DMS153 (cell line): ENCODE results near the gene MOSMO.
"Not testable (repeated sequence)": the region's sequence is repeated elsewhere in the genome, so short reads cannot be mapped to it uniquely, and the experiment has no call there.

Source experiments
- DNase-seq: peaks from one replicate; lab custom pipeline; 2025; lab: John Stamatoyannopoulos, UW

The MOSMO gene

DNA sequence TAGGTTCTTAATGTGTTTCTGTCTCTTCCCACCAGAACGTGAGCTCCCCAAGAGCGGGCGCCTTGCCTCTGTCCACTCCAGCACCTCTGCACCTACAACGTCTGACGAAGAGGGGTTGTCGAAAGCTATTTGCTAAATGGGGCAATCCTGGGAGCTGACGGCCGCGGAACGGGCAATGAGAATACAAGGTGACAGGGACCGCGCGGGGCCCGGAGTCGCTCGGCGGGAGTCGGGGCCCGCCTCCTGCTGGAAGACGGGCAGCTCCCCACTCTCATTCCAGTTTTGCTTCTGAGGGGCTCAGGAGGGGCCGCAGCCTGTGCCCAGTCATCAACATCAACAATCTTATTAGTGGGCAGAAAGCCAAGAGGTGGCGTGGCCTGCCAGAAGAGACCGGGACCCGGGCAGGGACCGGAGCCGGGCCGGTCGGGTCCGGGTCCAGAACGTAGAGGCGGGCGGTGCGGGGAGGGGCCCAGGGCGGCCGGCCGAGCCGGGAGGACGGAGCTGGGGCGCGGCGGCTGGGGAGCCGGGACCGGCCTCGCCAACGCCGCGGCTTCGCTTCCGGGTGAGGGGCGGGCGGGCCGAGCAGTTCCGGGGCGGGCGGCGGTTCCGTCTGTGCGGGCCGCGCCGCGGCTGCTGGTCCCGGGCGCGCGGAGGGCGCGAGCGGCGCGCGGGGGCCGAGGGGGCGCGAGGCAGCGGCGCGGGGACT is at the start of gene MOSMO:
Gene MOSMO (plus strand): TSS at position 603 of the 706 bp plus-strand sequence. CDS start 191 bp downstream, outside the sequence.
- no peak for DNase-seq

DNA sequence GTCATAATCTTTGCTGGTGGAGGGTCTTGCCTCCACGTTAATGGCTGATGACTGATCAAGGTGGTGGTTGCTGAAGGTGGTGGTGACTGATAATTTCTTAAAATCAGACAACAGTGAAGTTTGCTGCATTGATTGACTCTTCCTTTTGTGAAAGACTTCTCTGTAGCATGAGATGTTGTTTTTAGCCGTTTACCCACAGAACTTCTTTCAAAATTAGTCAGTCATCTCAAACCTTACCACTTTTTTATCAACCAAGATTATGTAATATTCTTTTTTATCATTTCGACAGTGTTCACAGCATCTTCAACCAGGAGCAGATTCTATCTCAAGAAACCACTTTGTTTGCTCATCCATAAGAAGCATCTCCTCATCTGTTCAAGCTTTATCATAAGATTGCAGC is 48.9 kb upstream of the MOSMO start:
- DNase-seq = no peak

DNA sequence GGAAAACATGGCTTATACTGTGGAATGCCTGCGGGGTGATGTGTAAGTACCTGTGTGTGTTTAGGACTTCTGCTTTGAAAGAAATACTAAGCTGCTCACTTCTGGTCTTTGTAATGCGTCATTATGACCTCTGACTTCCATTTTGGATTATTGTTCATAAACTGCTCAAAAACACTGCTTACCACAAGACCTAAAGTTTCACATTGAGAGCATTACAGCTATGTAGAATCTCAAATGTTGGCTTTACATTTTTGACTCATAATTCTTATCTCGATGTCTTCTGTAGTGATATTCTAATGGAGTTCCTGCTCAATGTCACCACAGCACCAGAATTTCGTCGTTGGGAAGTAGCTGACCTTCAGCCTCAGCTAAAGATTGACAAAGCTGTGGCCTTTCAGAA is 45.4 kb upstream of the MOSMO start:
- no peak for DNase-seq

DNA sequence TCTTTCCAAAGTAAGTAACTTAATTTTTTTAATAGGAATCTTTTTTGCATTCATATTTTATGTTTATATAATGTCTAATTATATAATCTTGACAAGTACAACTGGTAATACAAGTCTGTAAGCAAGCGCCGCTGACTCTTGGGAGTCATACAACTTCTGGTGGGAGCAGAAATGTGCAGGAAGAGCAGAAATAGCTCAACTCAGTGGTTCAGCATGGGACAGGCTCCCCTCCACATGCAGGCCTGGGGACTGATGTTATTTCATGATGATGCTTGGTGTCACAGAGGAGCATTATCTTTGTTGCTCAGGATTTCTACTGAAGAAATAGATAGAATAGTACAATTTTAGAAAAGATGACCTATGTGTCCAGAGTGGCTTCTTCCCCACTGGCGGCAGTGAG is 44.0 kb upstream of the MOSMO start:
- no peak for DNase-seq

DNA sequence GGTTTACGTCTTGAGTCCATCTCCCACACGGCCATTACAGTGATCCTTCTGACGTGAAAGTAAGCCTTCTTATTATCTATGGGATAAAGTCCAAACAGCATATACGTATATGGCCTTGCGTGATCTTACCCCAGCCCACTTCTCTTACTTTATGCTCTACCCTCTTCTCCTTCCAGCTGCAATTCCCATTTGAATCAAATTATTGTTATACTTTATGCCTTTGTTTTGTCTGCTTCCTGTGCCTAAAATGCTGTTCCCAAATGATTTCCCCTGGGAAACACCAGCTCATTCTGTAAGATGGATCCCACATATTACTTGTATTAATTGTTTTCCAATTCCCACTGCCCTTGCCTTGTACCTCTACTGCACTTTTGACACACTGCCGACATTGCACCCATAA is 43.6 kb upstream of the MOSMO start:
- no peak for DNase-seq

DNA sequence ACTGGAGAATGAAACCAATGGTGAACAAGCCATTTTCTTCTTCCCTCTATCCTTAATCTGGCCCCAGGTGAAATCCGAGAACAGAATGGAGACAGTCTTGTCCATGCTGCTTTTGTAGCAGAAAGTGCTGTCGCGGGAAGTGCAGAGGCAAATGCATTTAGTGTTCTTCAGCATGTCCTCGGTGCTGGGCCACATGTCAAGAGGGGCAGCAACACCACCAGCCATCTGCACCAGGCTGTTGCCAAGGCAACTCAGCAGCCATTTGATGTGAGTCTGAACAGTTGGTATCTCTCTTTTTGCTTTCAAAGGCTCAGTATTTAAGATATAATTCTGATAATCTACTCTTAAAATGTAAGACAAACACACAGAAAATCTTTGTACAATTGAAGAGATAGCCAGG is 36.1 kb upstream of the MOSMO start:
- DNase-seq = no peak

DNA sequence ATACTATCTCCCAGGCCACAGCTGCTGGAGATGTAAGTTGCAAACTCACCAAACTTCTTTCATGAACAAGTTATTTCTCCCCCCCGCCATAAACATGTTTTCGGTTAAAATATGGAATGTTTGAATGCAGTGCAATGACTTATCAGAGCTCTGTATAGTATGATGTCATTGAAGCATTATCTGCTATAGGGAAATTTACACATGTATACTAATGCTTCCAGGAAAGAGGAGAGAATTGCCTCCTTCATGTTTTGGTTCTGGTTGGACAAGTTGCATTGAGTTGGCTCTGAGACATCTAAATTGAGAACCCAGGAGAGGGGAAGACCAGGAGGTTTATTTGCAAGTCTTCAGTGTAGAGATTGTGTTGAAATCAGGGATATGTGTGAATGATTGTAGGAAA is 34.0 kb upstream of the MOSMO start:
- DNase-seq = no peak

DNA sequence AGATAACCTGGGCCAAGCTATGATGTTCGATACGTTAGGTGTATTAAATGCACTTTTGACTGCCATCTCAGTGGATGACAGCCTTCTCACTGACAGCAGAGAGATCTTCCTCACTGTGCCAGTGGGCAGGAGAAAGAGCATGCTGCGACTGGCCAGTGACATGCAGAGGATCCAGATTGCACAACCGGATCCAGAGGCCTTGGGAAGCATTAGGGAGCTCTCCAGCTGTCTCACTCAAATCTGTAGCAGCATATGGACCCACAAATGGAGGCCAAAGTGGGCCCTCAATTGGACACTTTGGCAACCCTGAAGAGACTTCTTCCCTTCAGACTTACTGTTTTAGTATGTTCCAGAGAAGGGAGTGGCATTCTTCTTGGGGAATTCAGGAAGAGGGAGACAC is 27.9 kb upstream of the MOSMO start:
- DNase-seq = no peak

DNA sequence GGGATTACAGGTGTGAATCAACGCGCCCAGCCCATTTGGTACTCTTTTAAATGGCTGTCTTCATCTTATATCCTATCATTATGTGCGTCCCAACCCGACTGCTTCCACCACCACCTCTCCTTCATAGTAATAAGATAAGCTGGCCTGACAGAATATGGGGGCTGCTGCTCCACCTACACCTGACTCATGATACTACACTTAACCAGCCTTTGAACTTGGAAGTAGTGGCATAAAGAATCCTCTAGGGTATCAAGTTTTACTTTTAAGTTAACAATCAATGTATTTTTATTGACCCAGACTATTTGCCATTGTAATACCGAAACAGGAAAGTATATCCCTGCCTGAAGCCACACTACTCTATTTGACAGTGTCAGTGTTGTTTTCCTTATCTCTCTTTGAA is 25.8 kb upstream of the MOSMO start:
- DNase-seq = no peak

DNA sequence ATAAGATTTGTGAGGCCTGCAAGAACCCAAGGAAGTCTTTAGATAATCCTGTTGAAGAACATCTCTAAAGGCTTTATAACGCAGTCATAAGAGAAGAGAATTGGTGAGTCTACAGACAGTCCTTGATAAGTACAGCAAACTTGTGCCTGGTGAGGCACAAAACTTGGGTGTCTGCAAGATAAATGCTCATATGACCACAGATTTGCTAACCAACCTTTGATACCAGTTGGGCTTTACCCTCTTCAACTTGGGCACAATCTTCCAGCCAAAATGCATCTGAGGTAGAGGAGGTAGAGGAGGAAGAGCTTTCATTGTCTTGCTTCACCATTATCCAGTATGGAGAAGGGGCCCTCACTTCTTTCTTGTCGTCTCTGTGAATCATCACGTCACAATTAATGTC is 23.8 kb upstream of the MOSMO start:
- no peak for DNase-seq

DNA sequence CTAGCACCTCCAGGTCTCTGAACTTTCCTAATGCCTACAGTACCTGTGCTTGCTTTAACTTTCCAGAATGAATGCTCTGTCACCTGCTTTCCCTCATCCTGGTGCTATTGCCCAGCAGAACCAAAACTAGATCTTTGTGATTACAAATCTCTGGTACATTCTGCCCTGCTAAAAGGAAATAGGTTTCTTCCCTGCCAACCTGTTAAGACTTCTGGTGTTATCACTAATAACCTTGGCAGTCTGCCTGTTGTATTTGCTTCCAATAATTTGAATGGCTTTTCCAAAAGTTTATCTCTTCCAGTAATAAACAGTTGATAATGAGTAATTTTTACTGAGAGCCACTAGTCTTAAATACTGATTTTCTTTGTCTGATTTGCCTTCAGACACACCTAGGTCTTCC is 22.4 kb upstream of the MOSMO start:
- no peak for DNase-seq

DNA sequence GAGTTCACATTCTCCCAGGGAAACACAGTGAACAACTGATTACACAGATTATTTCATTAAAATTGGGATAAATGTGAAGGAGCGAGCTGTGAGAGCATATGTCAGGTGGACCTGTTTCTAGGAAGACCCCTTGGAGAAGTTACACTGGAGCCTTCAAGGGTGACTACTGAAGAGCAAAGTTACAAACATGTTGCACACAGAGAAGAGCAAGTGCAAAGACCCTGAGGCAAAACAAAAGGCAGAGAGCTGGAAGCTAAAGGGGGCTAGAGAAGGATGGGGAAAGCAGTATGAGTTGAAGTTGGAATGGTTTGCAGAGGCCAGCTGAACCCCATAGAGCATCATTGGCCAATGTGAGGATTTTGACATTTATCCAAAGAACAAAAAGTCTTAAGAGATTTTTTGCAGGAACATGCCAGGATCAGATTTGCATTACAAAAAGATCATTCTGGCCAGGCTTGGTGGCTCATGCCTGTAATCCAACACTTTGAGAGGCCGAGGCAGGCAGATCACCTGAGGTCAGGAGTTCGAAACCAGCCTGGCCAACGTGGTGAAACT is 21.1 kb upstream of the MOSMO start:
- no peak for DNase-seq

DNA sequence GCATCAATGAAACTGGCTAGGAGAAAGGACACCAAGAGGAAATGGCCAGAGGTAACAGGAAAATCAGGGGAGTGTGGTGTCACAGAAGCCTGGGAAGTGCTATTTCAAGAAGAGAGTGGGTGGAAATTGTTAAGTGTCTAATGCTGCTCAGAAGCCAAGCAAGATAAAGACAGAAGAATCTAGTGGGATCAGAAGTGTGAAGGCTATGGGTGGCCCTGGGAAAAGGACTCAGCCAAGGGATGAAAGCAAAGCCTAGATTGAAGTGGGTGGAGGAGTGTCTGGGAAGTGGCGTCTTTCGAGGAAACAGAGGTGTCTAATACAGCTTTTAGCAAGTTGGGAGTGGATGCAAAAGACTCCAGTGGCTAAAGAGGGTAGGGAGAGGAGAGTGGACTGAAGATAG is 20.4 kb upstream of the MOSMO start:
- DNase-seq = no peak

DNA sequence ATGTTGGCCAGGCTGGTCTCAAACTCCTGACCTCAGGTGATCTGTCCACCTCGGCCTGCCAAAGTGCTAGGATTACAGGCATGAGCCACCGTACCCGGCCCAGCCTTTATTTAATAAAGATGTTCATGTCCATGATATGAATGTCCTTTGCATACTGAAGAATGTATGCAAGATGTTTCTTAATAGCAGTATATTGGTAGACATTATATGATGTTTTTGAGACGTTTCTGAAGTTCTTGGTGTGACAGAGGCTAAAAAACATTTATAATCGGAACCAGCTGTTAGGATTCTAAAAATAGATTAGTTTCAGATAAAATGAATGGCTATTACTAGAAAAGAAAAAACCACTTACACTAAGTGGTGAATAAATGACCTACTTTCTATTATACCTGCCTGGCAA is 18.8 kb upstream of the MOSMO start:
- no peak for DNase-seq

DNA sequence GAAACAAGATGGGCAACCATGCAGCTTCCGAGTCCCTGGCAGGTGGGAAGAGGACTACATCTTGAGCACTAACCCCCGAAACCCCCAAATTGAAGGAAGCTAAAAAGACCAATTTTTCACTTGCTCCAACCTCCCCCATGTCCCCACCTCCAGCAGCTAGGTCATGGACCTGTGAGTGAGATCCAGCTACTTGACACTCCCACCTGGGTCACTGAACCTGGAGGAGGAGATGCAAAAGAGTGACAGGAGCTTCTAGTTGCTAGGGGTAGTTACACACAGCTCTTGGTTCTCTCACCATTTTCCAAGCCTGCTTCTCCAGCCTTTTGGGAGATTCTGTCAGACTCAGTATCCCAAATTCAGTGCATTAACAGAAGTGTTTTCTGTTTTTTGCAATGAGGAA is 18.2 kb upstream of the MOSMO start:
- DNase-seq = no peak

DNA sequence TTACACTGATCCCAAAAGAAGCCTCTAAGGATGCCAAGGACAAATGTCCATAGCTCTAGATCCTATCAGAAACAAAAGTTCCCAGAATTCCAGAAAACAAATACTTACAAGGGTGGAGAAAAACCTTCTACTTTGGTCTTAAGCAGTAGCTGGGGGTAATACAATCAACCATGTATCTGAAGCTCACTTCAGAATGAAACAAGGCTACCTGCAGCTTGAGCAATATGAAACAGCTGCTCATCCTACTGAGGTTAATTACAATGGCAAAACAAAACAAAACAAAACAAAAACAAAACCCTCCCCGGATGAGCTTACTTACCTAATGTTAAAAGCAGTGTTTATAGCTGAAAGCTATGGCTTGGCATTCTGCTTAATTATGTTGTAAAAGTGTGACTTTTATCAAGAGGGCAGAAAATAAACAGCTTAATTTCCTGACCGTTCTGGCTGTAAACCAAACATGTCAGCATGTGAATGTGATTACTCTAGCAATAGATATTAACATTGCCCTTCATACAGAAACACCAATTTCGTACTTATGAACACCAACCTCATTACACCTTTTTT is 17.4 kb upstream of the MOSMO start:
- no peak for DNase-seq

DNA sequence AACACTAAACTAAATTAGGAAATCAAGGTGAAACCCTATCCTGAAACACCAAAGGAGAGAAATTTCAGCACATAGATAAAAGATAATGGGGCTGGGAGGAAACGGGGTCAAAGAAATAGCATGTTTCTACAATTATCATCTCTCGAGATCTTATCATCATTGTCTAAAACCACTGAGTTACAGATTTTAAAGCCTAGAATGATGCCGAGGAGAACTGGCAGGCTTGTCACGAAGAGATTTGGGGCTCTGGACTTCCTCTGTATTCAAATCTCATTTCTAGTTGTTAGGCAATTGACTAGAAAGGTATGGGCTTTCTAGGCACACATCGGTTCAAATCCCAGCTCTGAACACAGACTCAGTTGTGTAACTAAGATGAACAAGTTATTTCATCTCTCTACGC is 16.3 kb upstream of the MOSMO start:
- no peak for DNase-seq

DNA sequence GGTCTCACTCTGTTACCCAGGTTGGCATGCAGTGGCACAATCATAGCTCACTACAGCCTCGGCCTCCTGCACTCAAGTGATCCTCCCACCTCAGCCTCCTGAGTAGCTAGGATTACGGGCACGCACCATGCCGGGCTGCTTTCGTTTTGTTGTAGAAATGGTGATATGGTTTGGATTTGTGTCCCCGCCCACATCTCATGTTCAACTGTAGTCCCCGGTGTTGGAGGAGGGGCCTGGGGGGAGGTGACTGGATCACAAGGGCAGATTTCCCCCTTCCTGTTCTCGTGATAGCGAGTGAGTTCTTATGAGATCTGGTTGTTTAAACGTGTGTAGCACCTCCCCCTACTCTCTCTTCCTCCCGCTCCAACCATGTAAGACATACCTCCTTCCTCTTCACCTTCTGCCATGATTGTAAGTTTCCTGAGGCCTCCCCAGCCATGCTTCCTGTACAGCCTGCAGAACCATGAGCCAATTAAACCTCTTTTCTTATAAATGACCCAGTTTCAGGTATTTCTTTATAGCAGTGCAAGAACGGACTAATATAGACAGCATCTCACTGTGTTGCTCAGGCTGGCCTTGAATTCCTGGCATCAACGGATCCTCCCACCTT is 12.9 kb upstream of the MOSMO start:
- no peak for DNase-seq

DNA sequence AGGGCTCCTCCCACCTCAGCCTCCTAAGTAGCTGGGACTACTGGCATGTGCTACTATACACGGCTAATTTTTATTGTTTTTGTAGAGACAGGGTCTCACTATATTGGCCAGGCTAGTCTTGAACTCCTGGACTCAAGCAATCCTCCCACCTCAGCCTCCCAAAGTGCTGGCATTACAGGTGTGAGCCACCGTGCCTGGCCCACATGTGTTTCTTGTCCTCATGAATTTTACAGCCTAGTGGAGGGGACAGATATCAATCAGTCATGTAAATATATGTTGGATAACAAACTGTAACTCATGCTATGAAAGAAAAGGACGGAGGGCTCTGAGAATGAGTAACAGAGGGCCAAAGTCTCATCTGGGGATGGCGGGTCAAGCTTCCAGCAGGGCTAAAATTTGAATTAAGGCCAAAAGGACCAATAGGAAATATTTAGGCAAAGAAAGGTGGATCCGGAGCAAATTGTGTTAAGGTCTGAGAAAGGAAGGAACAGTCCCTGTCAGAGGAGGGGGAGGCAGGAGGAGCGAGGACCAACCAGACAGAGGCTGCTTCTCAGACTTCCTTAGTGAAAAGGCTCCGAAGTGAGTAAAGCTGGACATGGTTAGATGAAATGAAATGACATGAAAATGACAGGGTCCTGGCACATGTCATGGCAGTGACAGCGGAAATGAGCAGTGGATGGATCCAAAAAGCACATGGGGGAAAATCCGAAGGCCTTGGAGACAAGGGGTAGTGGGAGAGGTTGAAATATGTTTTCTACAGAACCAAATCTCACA is 10.8 kb upstream of the MOSMO start:
- no peak for DNase-seq

DNA sequence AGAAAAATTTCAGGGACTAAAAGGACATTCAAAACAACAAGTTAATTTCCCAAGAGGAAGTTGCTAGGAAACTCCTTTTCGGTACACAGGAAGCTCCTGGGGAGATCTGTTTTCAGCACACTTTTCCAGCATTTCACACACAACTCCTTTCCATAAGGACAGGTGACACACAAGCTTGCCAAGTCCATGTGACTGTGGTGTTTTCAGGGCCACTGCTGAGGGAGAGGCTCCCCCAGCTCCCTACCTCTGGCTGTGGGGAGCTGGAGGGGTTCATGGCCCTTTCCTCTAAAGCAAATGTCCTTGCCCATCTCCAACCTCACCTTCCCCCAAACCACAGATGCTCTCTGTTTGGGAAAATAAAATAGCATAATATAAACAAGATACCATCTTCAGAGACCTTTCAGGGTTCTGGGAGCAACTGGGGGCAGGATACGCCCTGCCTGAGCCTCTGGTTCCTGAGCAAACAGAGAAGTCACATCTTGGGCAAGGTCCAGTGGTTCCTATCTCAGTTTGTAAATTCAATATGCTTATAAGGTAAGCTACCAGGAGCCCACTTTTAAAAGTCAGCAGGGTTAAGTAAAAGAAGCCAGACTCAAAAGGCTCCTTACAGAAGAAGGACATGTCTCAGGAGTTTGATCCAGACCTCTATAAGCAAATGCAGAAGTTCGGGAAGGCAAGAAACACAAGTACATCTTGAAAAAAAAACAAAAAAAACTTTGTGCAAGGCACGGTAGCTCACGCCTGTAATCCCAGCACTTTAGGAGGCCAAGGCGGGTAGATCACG is 10.0 kb upstream of the MOSMO start:
- no peak for DNase-seq

DNA sequence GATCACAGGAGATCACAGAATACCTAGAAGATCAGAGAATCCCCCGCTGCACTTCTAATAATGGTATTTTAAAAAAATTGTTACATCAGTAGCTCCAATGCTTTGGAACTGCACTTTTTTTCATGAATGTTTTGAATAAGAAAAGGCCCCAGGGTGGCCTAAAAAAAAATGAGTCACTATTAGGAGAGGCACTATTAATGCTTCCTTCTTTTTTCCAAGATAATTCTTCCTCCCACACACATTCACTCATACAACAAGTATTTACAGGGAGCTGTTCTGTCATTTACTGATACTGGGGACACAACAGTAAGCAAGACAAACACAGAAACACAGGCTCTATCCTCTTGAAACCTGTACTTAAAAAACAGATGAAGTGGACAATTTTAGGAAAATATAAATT is 6.3 kb upstream of the MOSMO start:
- DNase-seq = no peak

DNA sequence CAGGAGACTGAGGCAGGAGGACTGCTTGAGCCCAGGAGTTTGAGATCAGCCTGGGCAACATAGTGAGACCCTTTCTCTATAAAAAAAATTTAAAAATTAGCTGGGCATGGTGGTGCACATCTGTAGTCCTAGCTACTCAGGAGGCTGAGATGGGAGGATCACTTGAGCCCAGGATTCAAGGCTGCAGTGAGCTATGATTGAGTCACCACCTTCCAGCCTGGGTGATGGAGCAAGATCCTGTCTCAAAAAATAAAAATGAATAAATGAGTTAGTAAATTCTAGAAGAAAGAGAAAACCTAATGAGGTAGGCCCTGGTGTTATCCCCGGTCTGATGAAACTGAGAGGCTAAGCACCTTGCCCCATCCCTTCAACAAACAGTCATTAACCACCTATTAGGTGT is 5.9 kb upstream of the MOSMO start:
- DNase-seq = not testable (repeated sequence)
